ENCODE data around the gene FBXO7.
A peak's percentile ranks its signal among the peaks of the same experiment; 100 is the strongest.

The FBXO7 gene

GRCh38 chr22:32531931-32532819, 57.6 kb downstream of the FBXO7 start:
- Histone ChIP-seq H3K4me1 (ENCODE audit: insufficient read depth, poor library complexity, severe bottlenecking) (peaks cover 6% of the 10 kb centered on the region), H3K27ac (ENCODE audit: poor library complexity, severe bottlenecking) (no peak overlapping the region), H3K9me3 (ENCODE audit: severe bottlenecking) (no peaks in the 10 kb centered on the region), H3K36me3 (ENCODE audit: low read depth) (no peaks in the 10 kb centered on the region), H3K27me3 (ENCODE audit: insufficient read depth, poor library complexity, severe bottlenecking) (no peaks in the 10 kb centered on the region), H3K4me3 (ENCODE audit: severe bottlenecking) (no peak overlapping the region)
- ATAC-seq (ENCODE audit: low read depth) (peak; percentile 59), DNase-seq (ENCODE audit: low spot score) (no peak)
- no peak for TF ChIP-seq CTCF (IDR thresholded peaks at IDR 0.05; ENCODE audit: poor library complexity, severe bottlenecking)

DNA sequence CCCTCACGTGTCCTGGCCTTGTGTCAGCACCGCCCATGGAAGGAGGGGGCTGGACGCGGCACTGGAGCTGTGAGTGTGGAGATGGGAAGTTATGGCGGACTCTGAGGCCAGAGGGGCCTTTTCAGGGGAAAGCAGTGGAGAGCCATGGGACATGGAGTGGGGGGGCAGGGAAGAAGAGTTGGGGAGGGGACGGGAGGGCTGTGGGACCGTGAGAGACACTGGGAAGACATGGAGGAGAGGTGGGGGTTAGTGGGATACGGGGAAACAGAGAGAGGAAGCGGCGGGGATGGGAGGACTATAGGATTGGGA, 58.2 kb downstream of the FBXO7 start:
- Histone ChIP-seq H3K4me3 (ENCODE audit: severe bottlenecking) (no peak overlapping the region), H3K27ac (ENCODE audit: poor library complexity, severe bottlenecking) (no peak overlapping the region), H3K9me3 (ENCODE audit: severe bottlenecking) (no peaks in the 10 kb centered on the region), H3K4me1 (ENCODE audit: insufficient read depth, poor library complexity, severe bottlenecking) (peaks cover 6% of the 10 kb centered on the region), H3K27me3 (ENCODE audit: insufficient read depth, poor library complexity, severe bottlenecking) (no peaks in the 10 kb centered on the region), H3K36me3 (ENCODE audit: low read depth) (no peaks in the 10 kb centered on the region)
- no peak for ATAC-seq (ENCODE audit: low read depth)
- no peak for TF ChIP-seq CTCF (IDR thresholded peaks at IDR 0.05; ENCODE audit: poor library complexity, severe bottlenecking)
- DNase-seq (ENCODE audit: low spot score): no peak

DNA sequence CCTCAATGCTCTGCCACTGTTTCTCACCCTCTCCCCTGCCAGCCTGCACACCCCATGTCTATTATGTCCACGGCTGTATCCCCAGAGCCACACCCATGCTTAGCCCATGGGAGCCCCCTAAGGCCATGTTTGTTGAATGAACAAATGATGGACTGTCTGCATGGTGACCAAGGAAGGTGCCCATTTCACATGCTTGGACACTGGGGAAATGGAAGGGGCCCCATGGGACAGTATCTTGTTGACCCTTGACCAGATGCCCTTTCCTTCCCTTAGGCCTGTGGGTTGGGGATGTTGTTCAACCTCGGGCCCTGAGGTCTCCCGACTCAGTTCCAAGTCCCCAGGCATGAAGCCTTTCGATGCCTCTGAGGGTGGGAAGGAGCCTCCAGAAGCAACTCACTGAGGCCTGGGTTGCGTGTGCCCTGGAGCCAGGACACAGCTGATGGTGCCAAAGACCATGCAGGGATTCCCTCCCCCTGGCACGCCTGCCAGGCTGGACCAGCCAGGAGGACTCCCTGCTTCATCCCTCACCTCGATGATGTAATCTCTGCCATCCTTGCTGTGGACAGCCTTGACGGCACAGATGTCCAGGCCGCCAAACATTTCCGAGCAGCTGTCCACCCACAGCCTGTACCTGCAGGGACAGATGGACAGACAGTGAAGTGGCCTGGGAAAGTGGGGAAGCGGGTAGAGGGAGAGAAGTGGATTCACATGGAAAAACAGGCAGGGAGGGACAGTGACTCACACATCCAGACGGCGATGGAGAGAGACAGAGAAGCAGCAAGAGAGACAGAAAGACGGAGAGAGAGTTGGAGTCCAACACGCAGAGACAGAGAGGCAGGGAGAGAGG, 58.9 kb downstream of the FBXO7 start:
- H3K4me3 ChIP-seq (ENCODE audit: severe bottlenecking): no peak overlapping the region
- H3K27ac ChIP-seq (ENCODE audit: poor library complexity, severe bottlenecking): no peak overlapping the region
- H3K27me3 ChIP-seq (ENCODE audit: insufficient read depth, poor library complexity, severe bottlenecking): no peaks in the 10 kb centered on the region
- no peaks in the 10 kb centered on the region for H3K9me3 ChIP-seq (ENCODE audit: severe bottlenecking)
- no peak for TF ChIP-seq CTCF (IDR thresholded peaks at IDR 0.05; ENCODE audit: poor library complexity, severe bottlenecking)
- ATAC-seq (ENCODE audit: low read depth) (no peak), DNase-seq (ENCODE audit: low spot score) (no peak)
- H3K4me1 ChIP-seq (ENCODE audit: insufficient read depth, poor library complexity, severe bottlenecking): peaks cover 6% of the 10 kb centered on the region
- H3K36me3 ChIP-seq (ENCODE audit: low read depth): no peaks in the 10 kb centered on the region

DNA sequence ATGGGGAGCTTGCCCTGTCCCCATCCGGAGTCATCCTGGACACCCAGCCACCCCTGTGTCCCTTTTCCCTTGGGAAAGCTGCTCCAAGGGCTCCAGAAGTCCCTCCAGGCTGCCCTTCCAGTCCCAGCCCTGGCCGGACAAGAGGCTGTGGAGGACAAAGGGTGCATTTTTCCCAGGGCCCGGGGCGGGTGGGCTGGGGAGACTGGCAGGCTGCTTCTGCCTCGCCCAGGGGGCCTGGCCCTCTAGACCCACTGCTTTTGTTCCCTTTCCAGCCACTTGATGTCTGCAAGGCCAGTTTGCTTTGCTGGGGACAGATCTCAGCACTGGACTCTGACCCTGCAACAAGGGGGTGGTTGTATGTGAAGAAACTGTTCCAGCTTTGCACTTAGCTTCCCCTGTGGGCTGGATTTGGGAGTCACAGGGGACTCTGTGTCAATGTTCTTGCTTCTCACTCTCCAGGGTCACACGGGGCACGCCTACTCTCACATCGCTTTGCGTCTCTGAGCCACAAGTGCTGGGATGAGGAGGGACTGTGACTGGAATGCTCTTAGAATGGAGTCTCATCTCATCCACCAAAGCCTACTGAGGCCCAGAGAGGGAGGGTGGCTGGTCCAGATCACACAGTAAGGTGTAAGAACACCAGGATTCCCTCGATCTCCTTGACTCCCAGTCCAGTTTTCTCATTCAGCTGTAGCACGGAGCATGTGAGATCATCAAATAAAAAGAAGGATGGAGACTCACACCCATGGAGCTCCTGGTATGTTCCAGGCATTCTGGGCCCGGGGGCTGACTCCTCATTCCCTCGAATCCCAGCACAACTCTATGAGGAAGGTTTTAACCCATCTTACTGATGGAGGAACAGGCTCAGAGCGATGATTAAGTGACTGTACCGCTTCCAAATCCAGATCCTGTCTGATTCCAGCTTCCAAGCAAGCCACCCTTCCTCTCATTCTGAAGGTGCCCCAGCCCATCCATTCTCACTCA, 59.9 kb downstream of the FBXO7 start:
- no peaks in the 10 kb centered on the region for H3K27me3 ChIP-seq (ENCODE audit: insufficient read depth, poor library complexity, severe bottlenecking)
- H3K9me3 ChIP-seq (ENCODE audit: severe bottlenecking): no peaks in the 10 kb centered on the region
- TF ChIP-seq CTCF (IDR thresholded peaks at IDR 0.05; ENCODE audit: poor library complexity, severe bottlenecking): no peak
- H3K4me1 ChIP-seq (ENCODE audit: insufficient read depth, poor library complexity, severe bottlenecking): peaks cover 6% of the 10 kb centered on the region
- no peak for DNase-seq (ENCODE audit: low spot score)
- no peak overlapping the region for H3K4me3 ChIP-seq (ENCODE audit: severe bottlenecking)
- no peak for ATAC-seq (ENCODE audit: low read depth)
- no peaks in the 10 kb centered on the region for H3K36me3 ChIP-seq (ENCODE audit: low read depth)
- H3K27ac ChIP-seq (ENCODE audit: poor library complexity, severe bottlenecking): no peak overlapping the region
